CD4-positive, CD25-positive, alpha-beta regulatory T cell (primary cell): ENCODE data around the gene FGD3. TPM values are rescaled to one million over a fixed set of nuclear protein-coding genes. Genes with fewer than 3 reads are reported as not detected.
A peak's percentile ranks its signal among the peaks of the same experiment; 100 is the strongest.

ENCODE experiments used
- ATAC-seq, 2 donors: fragments of 150-1000 bp; cut with Tn5 transposase; one replicate each; pipeline ENCODE4 v1.10.0; 2021; ENCODE audit warnings: low read depth in 2 of 2, moderate number of reproducible peaks in 2 of 2, moderate library complexity in 1 of 2
- DNase-seq, 3 donors: peaks; one replicate each; pipeline versions ENCODE4 v3.0.0 to v3.0.0-alpha.2; 2012 to 2022; ENCODE audit warnings: mixed read lengths in 1 of 3
- H3K27ac ChIP-seq: one replicate; pipeline ENCODE4 v1.7.0; 2013; ENCODE audit warnings: mild to moderate bottlenecking, low read length; ENCODE audit not compliant: insufficient read depth, poor library complexity, severe bottlenecking
- H3K27me3 ChIP-seq: one replicate; pipeline ENCODE4 v1.7.0; 2013; ENCODE audit warnings: low read length; ENCODE audit not compliant: control insufficient read depth, insufficient read depth
- H3K36me3 ChIP-seq: one replicate; pipeline ENCODE4 v1.7.0; 2013; ENCODE audit warnings: mild to moderate bottlenecking, low read length, moderate library complexity; ENCODE audit not compliant: control insufficient read depth, insufficient read depth
- H3K4me1 ChIP-seq: 2 replicates; pipeline ENCODE4 v1.7.0; 2013; ENCODE audit warnings: mild to moderate bottlenecking, low read length; ENCODE audit not compliant: insufficient read depth, control insufficient read depth, poor library complexity, severe bottlenecking
- H3K4me3 ChIP-seq: one replicate; pipeline ENCODE4 v1.7.0; 2013; ENCODE audit warnings: low read depth, mild to moderate bottlenecking, low read length, moderate library complexity
- H3K9me3 ChIP-seq, 2 experiments: 1 replicate in 1 of 2; 2 replicates in 1 of 2; pipeline ENCODE4 v1.7.0; 2013; ENCODE audit warnings: low read length in 2 of 2, mild to moderate bottlenecking in 1 of 2, moderate library complexity in 1 of 2; ENCODE audit not compliant: control insufficient read depth in 2 of 2
- H3K27ac Mint-ChIP-seq, 3 donors: one replicate each; pipeline ENCODE4 v1.8.0; 2020 to 2022; ENCODE audit warnings: mild to moderate bottlenecking in 3 of 3, mixed read lengths in 3 of 3, moderate library complexity in 2 of 3
- H3K27me3 Mint-ChIP-seq: one replicate; pipeline ENCODE4 v1.8.0; 2022; ENCODE audit warnings: mild to moderate bottlenecking, mixed read lengths
- H3K36me3 Mint-ChIP-seq: one replicate; pipeline ENCODE4 v1.8.0; 2020; ENCODE audit warnings: mixed read lengths
- H3K4me1 Mint-ChIP-seq, 4 donors: one replicate each; pipeline ENCODE4 v1.8.0; 2020 to 2022; ENCODE audit warnings: mixed read lengths in 4 of 4, mild to moderate bottlenecking in 1 of 4
- H3K4me3 Mint-ChIP-seq, 4 donors: one replicate each; pipeline ENCODE4 v1.8.0; 2020 to 2022; ENCODE audit warnings: mild to moderate bottlenecking in 4 of 4, mixed read lengths in 4 of 4, moderate library complexity in 3 of 4
- H3K9me3 Mint-ChIP-seq, 7 donors: one replicate each; pipeline ENCODE4 v1.8.0; 2020 to 2022; ENCODE audit warnings: mixed read lengths in 7 of 7, mild to moderate bottlenecking in 3 of 7, moderate library complexity in 2 of 7
- polyA plus RNA-seq, 4 donors: library from polyadenylated mRNA; unstranded; fragments of 300-500 nt; fragmentation: Illumina TruSeq; gene quantifications; one replicate each; pipeline ENCODE4 v1.2.3, GENCODE V29; 2021
- total RNA-seq: library from RNA; stranded (reverse); gene quantifications from one replicate; pipeline ENCODE4 v1.2.3, GENCODE V29; 2022

Gene FGD3
- total and polyA plus RNA-seq, 5 donors from 2014 or later = 71.6 to 188 (median 98.1) TPM

- ATAC-seq = no peak
- Histone ChIP-seq H3K4me3 (no peak overlapping the region), H3K27me3 (no peaks in the 10 kb centered on the region), H3K4me1 (peaks cover 6% of the 10 kb centered on the region), H3K9me3 (no peaks in the 10 kb centered on the region), H3K27ac (no peak overlapping the region), H3K36me3 (no peaks in the 10 kb centered on the region)
- no peak for DNase-seq
- Mint-ChIP-seq H3K4me1 (peaks cover 0 to 44% (median 8%) of the 10 kb centered on the region in 4 donors), H3K27ac (peak overlapping the region in 1 of 3 donors; percentile 47), H3K4me3 (peak overlapping the region in 1 of 4 donors; percentile 61), H3K9me3 (no peaks in the 10 kb centered on the region), H3K36me3 (no peaks in the 10 kb centered on the region), H3K27me3 (no peaks in the 10 kb centered on the region)
Measured at GRCh38 chr9:93051680-93052089, 104.4 kb downstream of the FGD3 start.

- Histone ChIP-seq H3K27ac (no peak overlapping the region), H3K4me1 (peaks cover 9% of the 10 kb centered on the region), H3K9me3 (no peaks in the 10 kb centered on the region), H3K27me3 (no peaks in the 10 kb centered on the region), H3K36me3 (no peaks in the 10 kb centered on the region), H3K4me3 (no peak overlapping the region)
- Mint-ChIP-seq H3K9me3 (no peaks in the 10 kb centered on the region), H3K4me1 (peaks cover 0 to 55% (median 8%) of the 10 kb centered on the region in 4 donors), H3K4me3 (peak overlapping the region in 2 of 4 donors; percentile 17 to 29), H3K27me3 (no peaks in the 10 kb centered on the region), H3K36me3 (no peaks in the 10 kb centered on the region), H3K27ac (peak overlapping the region; percentile 23 to 71 (median 31))
- peak in 1 of 2 donors; percentile 9 for ATAC-seq
- no peak for DNase-seq
Measured at GRCh38 chr9:93052791-93053540, 105.6 kb downstream of the FGD3 start.

- Mint-ChIP-seq H3K9me3 (no peaks in the 10 kb centered on the region), H3K4me1 (peaks cover 0 to 55% (median 8%) of the 10 kb centered on the region in 4 donors), H3K36me3 (no peaks in the 10 kb centered on the region), H3K4me3 (peak overlapping the region in 2 of 4 donors; percentile 29 to 47), H3K27me3 (no peaks in the 10 kb centered on the region), H3K27ac (peak overlapping the region in 2 of 3 donors; percentile 23 to 71)
- ATAC-seq = no peak
- no peaks in the 10 kb centered on the region for H3K36me3 ChIP-seq
- no peaks in the 10 kb centered on the region for H3K27me3 ChIP-seq
- H3K27ac ChIP-seq = no peak overlapping the region
- no peaks in the 10 kb centered on the region for H3K9me3 ChIP-seq
- DNase-seq = no peak
- H3K4me1 ChIP-seq = peaks cover 18% of the 10 kb centered on the region
- H3K4me3 ChIP-seq = no peak overlapping the region
Measured at GRCh38 chr9:93053781-93054331, 106.5 kb downstream of the FGD3 start.

GRCh38 chr9:93054758-93055704, 107.7 kb downstream of the FGD3 start:
- Mint-ChIP-seq H3K9me3 (no peaks in the 10 kb centered on the region), H3K4me1 (peaks cover 0 to 55% (median 10%) of the 10 kb centered on the region in 4 donors), H3K27ac (peak overlapping the region; percentile 51 to 90 (median 87)), H3K36me3 (no peaks in the 10 kb centered on the region), H3K4me3 (peak overlapping the region in 1 of 4 donors; percentile 85), H3K27me3 (no peaks in the 10 kb centered on the region)
- H3K27me3 ChIP-seq = no peaks in the 10 kb centered on the region
- peaks cover 28% of the 10 kb centered on the region for H3K4me1 ChIP-seq
- DNase-seq (no peak), ATAC-seq (no peak)
- no peak overlapping the region for H3K27ac ChIP-seq
- H3K9me3 ChIP-seq = no peaks in the 10 kb centered on the region
- H3K36me3 ChIP-seq = no peaks in the 10 kb centered on the region
- H3K4me3 ChIP-seq = no peak overlapping the region

GRCh38 chr9:93057042-93057702, 109.8 kb downstream of the FGD3 start:
- DNase-seq (no peak), ATAC-seq (no peak)
- peaks cover 5 to 74% (median 30%) of the 10 kb centered on the region in 4 donors for H3K4me1 Mint-ChIP-seq
- Histone ChIP-seq H3K4me1 (peaks cover 50% of the 10 kb centered on the region), H3K4me3 (no peak overlapping the region), H3K36me3 (no peaks in the 10 kb centered on the region), H3K27me3 (no peaks in the 10 kb centered on the region), H3K27ac (no peak overlapping the region), H3K9me3 (no peaks in the 10 kb centered on the region)
- H3K36me3 Mint-ChIP-seq = no peaks in the 10 kb centered on the region
- H3K27ac Mint-ChIP-seq = peak overlapping the region; percentile 87 to 91 (median 90)
- H3K4me3 Mint-ChIP-seq = peak overlapping the region; percentile 72 to 87 (median 84)
- H3K9me3 Mint-ChIP-seq = no peaks in the 10 kb centered on the region
- no peaks in the 10 kb centered on the region for H3K27me3 Mint-ChIP-seq

- H3K4me1 Mint-ChIP-seq = peaks cover 5 to 80% (median 34%) of the 10 kb centered on the region in 4 donors
- H3K36me3 Mint-ChIP-seq = peaks cover 3% of the 10 kb centered on the region
- H3K9me3 Mint-ChIP-seq = no peaks in the 10 kb centered on the region
- ATAC-seq (peak in 1 of 2 donors; percentile 4), DNase-seq (no peak)
- H3K4me3 Mint-ChIP-seq = peak overlapping the region; percentile 84 to 91 (median 86)
- H3K4me1 ChIP-seq = peaks cover 56% of the 10 kb centered on the region
- H3K27ac ChIP-seq = peak overlapping the region; percentile 89
- peak overlapping the region; percentile 86 to 90 (median 87) for H3K27ac Mint-ChIP-seq
- no peaks in the 10 kb centered on the region for H3K9me3 ChIP-seq
- H3K4me3 ChIP-seq = no peak overlapping the region
- no peaks in the 10 kb centered on the region for H3K27me3 ChIP-seq
- no peaks in the 10 kb centered on the region for H3K36me3 ChIP-seq
- no peaks in the 10 kb centered on the region for H3K27me3 Mint-ChIP-seq
Measured at GRCh38 chr9:93057703-93058354, 110.5 kb downstream of the FGD3 start.
